Muscle of back (tissue), 11 donors: ENCODE data around the gene TKTL2. TPM values are rescaled to one million over a fixed set of nuclear protein-coding genes. Genes with fewer than 3 reads are reported as not detected.
"Not testable (repeated sequence)": the region's sequence is repeated elsewhere in the genome, so short reads cannot be mapped to it uniquely, and the experiment has no call there.

Source experiments
- DNase-seq, 3 donors: peaks; one replicate each; pipeline versions ENCODE4 v3.0.0 to v3.0.0-alpha.2; 2013
- polyA plus RNA-seq, 10 donors: library from polyadenylated mRNA; unstranded; fragments of 120-200 nt; gene quantifications; one replicate each; pipeline ENCODE4 v1.2.1, GENCODE V29; 2013; ENCODE audit not compliant: insufficient read length in 10 of 10

The TKTL2 gene
- polyA plus RNA-seq, 10 donors: not detected

DNA sequence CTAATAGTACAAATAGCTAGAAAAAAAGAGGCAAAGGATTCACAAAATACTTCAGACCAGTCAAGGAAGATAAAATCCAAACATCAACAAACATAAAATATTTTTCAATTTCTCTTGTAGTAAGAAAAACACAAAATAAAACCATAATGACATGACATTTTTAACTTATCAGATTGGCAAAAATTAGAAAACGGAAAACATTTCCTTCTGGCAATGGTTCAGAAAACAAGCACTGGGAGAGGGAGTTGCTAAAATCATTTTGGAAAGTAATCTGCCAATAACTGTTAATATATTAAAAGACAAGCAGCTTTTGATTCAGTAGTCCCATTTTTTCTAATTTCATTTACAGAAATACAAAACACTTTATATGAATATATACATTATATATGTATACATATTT, 26.1 kb downstream of the TKTL2 start:
- no peak for DNase-seq

DNA sequence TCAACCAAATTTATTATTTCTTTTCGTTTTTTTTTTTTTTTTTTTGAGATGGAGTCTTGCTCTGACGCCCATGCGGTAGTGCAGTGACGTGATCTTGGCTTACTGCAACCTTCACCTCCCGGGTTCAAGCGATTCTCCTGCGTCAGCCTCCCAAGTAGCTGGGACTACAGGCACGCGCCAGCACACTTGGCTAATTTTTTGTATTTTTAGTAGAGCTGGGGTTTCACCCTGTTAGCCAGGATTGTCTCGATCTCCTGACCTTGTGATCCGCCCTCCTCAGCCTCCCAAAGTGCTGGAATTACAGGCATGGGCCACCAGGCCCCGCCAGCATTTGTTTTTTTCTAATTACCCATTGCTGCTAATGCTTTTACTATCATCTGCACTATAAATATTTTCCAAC, 26.5 kb downstream of the TKTL2 start:
- DNase-seq: not testable (repeated sequence)

DNA sequence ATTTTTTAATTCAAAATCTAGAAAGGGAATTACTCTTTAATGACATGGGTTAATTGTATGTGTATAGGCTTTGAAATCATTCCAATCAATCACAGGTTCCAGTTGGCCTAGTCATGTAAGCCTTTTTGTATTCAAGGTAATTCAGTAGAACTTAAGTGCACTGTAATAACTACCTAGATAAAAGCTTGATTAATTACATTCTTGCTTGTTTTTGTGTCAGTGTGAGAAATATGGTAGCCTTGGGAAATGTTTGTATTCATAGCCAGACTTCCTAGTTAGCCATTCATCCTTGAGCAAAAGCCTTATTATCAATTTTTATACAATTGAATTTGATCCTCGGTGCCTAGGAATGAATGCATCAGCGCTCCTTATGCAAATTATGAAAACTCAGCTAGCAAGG, 33.5 kb downstream of the TKTL2 start:
- DNase-seq: no peak

Other genes with a start within 250 kb of the TKTL2 start
- gene NPY1R, start 141.2 kb downstream of the TKTL2 start, polyA plus RNA-seq: 10 to 100 TPM in 2 of 10 donors, 1 to 10 TPM in 8; 1.6 to 14.0 (median 6.0) TPM
- gene NPY5R, start 129.9 kb downstream of the TKTL2 start, polyA plus RNA-seq: under 1 TPM in 7 of 10 donors, not detected in 3; 0.12 to 0.43 (median 0.24) TPM
- 10 to 100 TPM; 21.6 to 27.7 (median 24.5) TPM for gene TMA16, start 20.9 kb upstream of the TKTL2 start, polyA plus RNA-seq